HG03045 (cell line): Measurements from ENCODE around the gene ROBO2.

Experiments used
- ATAC-seq: cut with Tn5 transposase; IDR thresholded peaks from one replicate; pipeline ENCODE4 v1.9.1; 2021; ENCODE audit warnings: mild to moderate bottlenecking, moderate library complexity; ENCODE audit not compliant: unreplicated experiment

Gene ROBO2

GRCh38 chr3:77539677-77540076 lies 499.8 kb downstream of the ROBO2 start:
- no peak for ATAC-seq

DNA sequence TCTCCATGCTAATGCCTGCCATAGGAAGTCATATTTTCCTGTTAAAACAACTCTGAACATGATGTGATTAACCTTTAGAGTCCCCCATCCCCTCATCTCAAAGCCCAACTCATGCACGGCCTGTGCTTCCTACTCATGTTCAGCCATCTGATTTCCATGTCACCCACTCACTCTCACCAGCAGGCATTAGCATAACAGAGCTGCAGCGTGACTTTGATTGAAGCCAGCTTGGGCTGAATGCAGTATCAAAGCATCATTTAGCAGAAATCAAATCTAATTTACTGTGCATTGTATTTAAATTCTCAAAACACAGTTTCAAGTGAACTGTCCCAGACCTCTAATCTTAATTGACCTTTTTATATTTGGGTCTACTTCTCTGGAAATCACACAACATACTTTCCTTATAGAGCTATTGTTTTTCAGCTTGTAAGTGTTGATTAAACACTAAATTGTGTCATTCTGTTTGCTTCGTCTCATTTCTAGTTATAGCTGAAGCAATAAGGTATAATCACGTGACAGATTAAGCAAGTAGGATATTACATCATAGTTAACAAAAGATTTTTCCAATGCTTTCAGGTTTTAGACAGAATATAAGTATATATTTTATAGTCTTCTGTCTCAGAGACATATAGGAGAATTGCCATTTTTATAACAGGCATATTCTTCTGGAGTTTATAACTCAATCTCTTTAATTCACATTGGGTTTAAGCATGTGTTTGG lies 501.5 kb downstream of the ROBO2 start:
- ATAC-seq: no peak

DNA sequence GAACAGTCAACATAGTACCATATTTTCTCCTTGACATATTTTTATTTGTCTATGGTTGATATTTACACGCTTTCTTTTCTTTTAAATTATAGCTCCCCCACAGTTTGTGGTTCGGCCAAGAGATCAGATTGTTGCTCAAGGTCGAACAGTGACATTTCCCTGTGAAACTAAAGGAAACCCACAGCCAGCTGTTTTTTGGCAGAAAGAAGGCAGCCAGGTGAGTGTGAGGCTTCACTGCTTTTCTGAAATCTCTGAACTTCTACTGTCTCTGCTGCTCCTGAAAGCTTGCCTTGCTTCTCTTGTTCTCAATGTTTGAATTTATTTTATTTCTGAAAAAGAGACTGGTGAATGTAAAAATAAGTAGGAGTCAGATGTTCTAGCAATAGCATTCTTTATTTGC lies 506.3 kb downstream of the ROBO2 start:
- ATAC-seq: no peak

- no peak for ATAC-seq
Observed at GRCh38 chr3:77549034-77549433, 509.1 kb downstream of the ROBO2 start.

- ATAC-seq: no peak
Observed at GRCh38 chr3:77553240-77553639, 513.3 kb downstream of the ROBO2 start.

DNA sequence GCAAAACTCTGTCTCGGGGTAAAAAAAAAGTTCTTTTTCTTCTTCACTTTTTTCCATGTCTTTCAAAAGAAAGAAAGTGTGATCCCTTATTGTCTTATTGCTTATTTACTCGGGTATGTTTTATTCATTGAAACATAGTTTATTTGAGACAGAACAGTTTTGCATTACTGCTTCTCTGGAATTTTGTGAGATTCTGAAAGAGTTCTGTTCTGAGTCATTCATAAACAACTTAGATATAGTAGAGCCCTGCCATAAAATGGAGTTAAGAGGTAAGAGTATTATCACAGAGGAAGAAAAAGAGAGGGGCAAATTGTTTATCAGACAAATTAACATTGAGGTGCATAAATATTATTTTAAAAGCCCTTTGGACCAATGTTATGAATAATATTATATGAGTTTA lies 522.2 kb downstream of the ROBO2 start:
- ATAC-seq: no peak

- no peak for ATAC-seq
Observed at GRCh38 chr3:77563012-77563411, 523.1 kb downstream of the ROBO2 start.

GRCh38 chr3:77566055-77566454 lies 526.2 kb downstream of the ROBO2 start:
- no peak for ATAC-seq

GRCh38 chr3:77571971-77572715 lies 532.2 kb downstream of the ROBO2 start:
- ATAC-seq: no peak

DNA sequence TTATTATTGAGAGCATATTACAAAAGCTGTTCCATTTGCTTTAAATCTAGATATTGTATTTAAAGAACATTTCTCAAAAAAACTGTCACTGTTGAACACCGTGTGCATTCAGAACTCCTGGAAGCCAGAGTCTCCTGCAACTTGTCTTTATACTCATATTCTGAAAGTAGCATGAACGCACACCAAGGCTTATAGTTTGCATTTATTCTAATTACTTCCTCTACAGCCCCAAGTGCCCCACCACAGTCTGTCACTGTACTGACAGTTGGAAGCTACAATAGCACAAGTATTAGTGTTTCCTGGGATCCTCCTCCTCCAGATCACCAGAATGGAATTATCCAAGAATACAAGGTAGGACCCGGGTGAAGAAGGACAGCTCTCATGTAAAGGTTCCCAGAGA lies 537.4 kb downstream of the ROBO2 start:
- no peak for ATAC-seq

DNA sequence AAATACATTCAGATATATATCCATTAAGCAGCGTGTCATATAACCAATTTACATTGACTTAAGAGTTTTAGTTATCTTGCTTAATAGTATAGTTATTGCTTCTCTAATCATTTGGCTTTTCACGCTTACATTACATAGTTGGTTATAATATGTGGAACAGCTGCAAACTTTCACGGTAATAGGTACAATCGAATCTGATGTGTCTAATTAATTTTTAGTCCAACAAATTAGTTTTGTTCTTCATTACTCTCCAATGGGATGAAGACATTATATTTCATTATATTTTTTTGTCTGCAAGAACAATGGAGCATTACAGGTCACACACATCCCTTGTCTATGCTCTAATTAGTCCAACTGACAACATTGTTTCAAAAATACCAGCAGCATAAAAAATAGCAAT lies 546.3 kb downstream of the ROBO2 start:
- ATAC-seq: no peak

DNA sequence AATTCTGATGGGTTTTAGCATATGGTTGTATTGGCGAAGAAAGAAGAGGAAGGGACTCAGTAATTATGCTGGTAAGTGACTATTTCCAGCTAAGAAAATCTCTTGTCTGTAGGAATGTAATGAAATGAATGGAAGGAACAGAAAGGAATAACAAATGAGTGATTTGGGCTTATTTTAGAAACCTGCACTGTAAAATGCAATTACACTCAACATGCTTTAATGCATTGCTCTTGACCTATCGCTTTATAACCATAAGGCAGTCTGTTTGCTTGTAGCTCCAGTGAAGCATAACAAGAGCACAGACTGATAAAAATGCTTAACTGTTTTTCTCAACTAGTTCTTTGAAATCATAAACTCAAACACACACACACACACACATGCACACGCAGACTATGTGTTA lies 549.0 kb downstream of the ROBO2 start:
- no peak for ATAC-seq

GRCh38 chr3:77590191-77590590 lies 550.3 kb downstream of the ROBO2 start:
- no peak for ATAC-seq

DNA sequence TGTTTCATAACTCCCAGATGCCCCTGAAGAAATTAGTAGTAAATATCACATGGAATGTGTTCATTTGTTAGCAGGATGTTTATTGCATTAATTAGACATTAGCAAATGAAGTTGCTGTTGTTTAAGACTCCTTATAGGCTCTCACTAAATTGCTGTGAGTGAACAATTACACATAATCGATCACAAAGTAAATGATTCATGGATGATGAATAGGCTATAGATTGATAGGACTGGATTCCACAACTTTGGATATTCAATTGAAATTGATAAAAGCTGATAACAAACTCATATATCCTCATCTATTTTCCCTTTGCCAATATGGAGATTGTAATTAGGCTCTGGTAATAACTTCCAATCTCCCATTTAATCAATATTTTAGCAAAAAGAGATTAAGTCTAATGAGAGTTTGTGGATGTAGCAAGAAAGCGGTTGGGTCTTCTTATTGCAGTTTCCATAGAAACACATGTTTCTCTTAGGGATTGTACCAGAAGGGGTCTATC lies 555.5 kb downstream of the ROBO2 start:
- no peak for ATAC-seq

GRCh38 chr3:77599948-77600347 lies 560.0 kb downstream of the ROBO2 start:
- no peak for ATAC-seq

DNA sequence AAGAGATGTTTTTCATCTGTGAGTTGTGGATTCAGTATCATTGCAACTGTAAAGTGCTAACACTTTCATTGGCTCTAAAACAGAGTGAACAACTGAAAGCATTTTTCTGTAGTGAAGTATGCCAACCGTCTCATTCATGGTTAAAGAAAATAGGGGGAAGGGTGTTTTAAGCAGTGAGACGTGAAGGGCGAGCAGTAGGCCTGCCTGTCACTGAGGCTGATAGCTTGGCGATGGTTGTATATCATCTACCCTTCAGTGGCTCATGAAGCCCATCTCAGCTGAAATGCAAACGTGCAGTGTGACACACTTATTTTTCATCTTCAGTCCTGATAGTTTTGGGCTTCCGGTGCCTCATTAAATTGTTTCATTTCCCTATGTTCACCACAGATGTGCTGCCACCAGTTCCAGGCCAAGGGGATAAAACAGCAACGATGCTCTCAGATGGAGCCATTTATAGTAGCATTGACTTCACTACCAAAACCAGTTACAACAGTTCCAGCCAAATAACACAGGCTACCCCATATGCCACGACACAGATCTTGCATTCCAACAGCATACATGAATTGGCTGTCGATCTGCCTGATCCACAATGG lies 562.0 kb downstream of the ROBO2 start:
- no peak for ATAC-seq

DNA sequence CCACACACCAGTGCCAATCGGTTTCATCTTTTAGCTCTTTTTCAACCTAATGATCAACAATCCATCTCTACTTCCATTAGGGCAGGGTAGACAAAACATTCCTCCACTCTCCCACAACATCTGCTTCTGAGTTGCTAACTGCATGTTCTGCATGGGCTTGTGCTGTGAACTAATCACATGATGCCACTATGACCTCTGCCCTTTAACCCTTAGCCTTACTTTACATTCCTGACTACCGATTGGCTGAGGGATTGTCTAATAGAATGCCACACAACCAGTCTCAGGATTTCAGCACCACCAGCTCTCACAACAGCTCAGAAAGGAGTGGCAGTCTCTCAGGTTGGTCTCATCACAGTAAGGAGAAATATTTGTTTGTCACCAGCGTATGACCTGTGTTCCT lies 562.8 kb downstream of the ROBO2 start:
- no peak for ATAC-seq

GRCh38 chr3:77605308-77605707 lies 565.4 kb downstream of the ROBO2 start:
- ATAC-seq: no peak

DNA sequence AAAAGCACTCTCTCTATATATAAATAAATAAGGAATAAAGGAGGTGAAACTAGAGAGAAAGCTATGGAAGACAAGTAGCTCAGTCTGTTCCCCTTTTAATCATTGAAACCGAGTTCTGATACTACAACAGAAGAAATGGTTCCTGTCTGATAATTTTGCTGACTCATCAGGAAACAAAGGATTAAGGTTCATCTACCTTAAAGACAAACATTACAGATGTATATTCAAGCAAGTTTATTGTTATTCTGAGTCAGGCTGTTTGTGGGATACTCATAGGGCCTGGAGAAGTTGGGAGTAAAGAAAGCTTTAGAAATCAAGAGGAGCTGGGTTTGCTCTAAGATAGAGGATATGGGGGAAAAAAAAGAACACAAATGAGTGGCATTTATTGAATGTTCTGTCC lies 566.0 kb downstream of the ROBO2 start:
- ATAC-seq: no peak

GRCh38 chr3:77606372-77606771 lies 566.5 kb downstream of the ROBO2 start:
- ATAC-seq: no peak

DNA sequence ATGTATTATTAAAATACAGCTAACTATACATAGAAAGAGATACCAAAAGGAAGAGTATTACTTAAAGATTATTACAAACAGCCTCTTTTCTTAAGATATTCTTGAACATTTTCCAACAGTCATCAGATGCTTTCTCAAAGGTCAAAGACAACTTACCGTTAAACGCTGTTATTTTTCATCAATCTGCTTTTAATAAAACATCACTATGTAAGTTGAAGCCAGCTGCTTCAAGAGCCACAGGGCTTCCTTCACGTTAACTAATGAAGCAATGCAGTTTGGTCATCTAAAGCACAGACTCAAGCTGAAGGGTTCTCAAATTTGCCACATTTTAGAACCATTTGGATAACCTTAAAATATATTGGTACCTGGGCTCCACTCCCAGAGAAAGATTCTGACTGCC lies 578.8 kb downstream of the ROBO2 start:
- ATAC-seq: no peak

GRCh38 chr3:77620009-77620408 lies 580.1 kb downstream of the ROBO2 start:
- ATAC-seq: no peak
